ENCODE results near the gene NPAS3.

The NPAS3 gene

GRCh38 chr14:33568935-33569579 lies 630.4 kb downstream of the NPAS3 start:
- H3K4me3 ChIP-seq (ENCODE audit: low read length): no peak overlapping the region
- TF ChIP-seq CTCF (conservative IDR thresholded peaks at IDR 0.05; ENCODE audit: low read length): no peak
- DNase-seq (ENCODE audit: low read depth): no peak

- TF ChIP-seq CTCF (conservative IDR thresholded peaks at IDR 0.05; ENCODE audit: low read length): no peak
- DNase-seq (ENCODE audit: low read depth): no peak
- H3K4me3 ChIP-seq (ENCODE audit: low read length): no peak overlapping the region
These were observed 631.4 kb downstream of the NPAS3 start for GRCh38 chr14:33569821-33570687.

- no peak for TF ChIP-seq CTCF (conservative IDR thresholded peaks at IDR 0.05; ENCODE audit: low read length)
- H3K4me3 ChIP-seq (ENCODE audit: low read length): no peak overlapping the region
- DNase-seq (ENCODE audit: low read depth): no peak
These were observed 632.1 kb downstream of the NPAS3 start for GRCh38 chr14:33570694-33571310.

- DNase-seq (ENCODE audit: low read depth): no peak
- no peak for TF ChIP-seq CTCF (conservative IDR thresholded peaks at IDR 0.05; ENCODE audit: low read length)
These were observed 634.7 kb downstream of the NPAS3 start for GRCh38 chr14:33573301-33573880.

GRCh38 chr14:33576014-33576413 lies 637.3 kb downstream of the NPAS3 start:
- no peak overlapping the region for H3K4me3 ChIP-seq (ENCODE audit: low read length)
- DNase-seq (ENCODE audit: low read depth): no peak
- TF ChIP-seq CTCF (conservative IDR thresholded peaks at IDR 0.05; ENCODE audit: low read length): no peak

More at GRCh38 chr14:33573301-33573880, 634.7 kb downstream of the NPAS3 start:
- H3K4me3 ChIP-seq (ENCODE audit: low read length): no peak overlapping the region

- no peak overlapping the region for H3K4me3 ChIP-seq (ENCODE audit: low read length)
- TF ChIP-seq CTCF (conservative IDR thresholded peaks at IDR 0.05; ENCODE audit: low read length): no peak
- DNase-seq (ENCODE audit: low read depth): no peak
These were observed 640.0 kb downstream of the NPAS3 start for GRCh38 chr14:33578461-33579216.
